HFF-Myc (cell line): ENCODE data around the gene PELI3.

ENCODE experiments used
- DNase-seq: peaks from one replicate; pipeline ENCODE4 v3.0.0-alpha.2; 2011; ENCODE audit warnings: low read depth; ENCODE audit errors: extremely low read depth
- H3K4me3 ChIP-seq: replicated peaks from 2 replicates; pipeline ENCODE4 v1.5.1; 2011; ENCODE audit warnings: low read depth, mild to moderate bottlenecking, control low read depth, low read length
- TF ChIP-seq, protein P1 (sequence below): IDR thresholded peaks from 2 replicates; pipeline ENCODE4 v1.5.1; 2012; ENCODE audit warnings: mild to moderate bottlenecking, low read depth, low read length, control low read depth; ENCODE audit errors: missing control alignments

Gene PELI3

DNA sequence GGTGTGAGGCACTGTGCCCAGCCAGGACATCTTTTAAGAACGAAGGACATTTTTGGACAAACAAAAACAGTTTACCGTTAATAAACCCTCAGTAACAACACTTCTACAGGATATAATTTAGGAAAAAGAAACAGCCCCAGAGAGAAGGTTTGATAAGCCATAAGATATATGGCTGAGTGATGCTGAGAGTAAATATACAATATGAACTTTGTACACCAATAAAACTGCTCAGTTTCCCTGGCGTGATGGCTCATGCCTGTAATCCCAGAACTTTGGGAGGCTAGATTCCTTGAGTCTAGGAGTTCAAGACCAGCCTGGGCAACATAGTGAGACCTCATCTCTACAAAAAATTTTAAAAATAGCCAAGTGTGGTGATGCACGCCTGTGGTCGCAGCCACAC lies 31.8 kb downstream of the PELI3 start:
- TF ChIP-seq, protein P1, sequence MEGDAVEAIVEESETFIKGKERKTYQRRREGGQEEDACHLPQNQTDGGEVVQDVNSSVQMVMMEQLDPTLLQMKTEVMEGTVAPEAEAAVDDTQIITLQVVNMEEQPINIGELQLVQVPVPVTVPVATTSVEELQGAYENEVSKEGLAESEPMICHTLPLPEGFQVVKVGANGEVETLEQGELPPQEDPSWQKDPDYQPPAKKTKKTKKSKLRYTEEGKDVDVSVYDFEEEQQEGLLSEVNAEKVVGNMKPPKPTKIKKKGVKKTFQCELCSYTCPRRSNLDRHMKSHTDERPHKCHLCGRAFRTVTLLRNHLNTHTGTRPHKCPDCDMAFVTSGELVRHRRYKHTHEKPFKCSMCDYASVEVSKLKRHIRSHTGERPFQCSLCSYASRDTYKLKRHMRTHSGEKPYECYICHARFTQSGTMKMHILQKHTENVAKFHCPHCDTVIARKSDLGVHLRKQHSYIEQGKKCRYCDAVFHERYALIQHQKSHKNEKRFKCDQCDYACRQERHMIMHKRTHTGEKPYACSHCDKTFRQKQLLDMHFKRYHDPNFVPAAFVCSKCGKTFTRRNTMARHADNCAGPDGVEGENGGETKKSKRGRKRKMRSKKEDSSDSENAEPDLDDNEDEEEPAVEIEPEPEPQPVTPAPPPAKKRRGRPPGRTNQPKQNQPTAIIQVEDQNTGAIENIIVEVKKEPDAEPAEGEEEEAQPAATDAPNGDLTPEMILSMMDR, result no peak
- H3K4me3 ChIP-seq, result no peak overlapping the region
- DNase-seq, result no peak

DNA sequence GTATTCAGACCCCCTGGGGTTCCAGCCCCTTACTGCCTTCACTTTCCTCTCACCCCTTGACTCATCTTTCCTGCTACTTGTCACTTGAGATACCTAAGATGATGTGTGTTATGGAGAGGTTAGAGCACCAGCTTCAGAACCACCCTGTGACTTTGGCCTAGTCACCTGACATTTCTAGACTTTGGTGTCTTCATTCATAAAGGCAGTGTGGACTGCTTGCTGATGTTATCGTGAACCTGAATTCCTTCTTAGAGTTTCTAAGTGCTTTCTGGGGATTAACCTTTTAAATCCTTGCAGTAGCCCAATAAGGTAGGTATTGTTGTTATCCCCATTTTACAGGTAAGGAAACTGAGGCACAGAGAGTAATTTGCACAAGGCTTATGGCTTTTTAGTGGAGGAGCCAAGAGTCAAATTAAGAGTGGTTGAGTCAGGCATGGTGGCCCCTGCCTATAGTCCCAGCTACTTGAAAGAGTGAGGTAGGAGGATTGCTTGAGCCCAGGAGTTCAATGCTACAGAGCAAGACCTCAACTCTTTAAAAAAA lies 38.6 kb downstream of the PELI3 start:
- H3K4me3 ChIP-seq, result no peak overlapping the region
- no peak for DNase-seq
- TF ChIP-seq, protein P1, result no peak

DNA sequence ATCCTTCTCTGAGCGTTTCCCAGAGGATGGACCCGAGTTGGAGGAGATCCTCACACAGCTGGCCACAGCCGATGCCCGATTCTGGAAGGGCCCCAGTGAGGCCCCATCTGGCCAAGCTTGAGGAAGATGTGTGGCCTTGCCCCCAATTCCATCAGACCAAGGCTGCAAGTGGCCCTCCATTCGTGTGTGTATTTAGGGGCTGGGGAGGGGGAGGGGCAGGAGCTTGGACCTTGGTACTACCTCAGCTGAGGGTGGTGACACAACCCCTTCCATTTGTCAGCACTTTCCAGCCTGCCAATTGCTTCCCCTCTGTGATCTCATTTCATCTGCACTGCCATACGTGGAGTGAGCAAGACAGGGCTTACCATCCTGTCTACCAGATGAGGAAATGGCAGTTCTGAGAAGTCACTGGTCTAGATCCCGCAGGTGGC lies 42.4 kb downstream of the PELI3 start:
- TF ChIP-seq, protein P1, result no peak
- no peak for DNase-seq

GRCh38 chr11:66510271-66510989 lies 43.7 kb downstream of the PELI3 start, which contains the start of gene BBS1:
Gene BBS1 (plus strand): TSS chr11:66510635. CDS start chr11:66510660, 25 bp downstream.
- TF ChIP-seq, protein P1, result no peak
- peak within 1 kb of the TSS; percentile 81 for H3K4me3 ChIP-seq
- DNase-seq, result peak; percentile 46

More for the DNA sequence above, 42.4 kb downstream of the PELI3 start:
- H3K4me3 ChIP-seq, result no peak overlapping the region

DNA sequence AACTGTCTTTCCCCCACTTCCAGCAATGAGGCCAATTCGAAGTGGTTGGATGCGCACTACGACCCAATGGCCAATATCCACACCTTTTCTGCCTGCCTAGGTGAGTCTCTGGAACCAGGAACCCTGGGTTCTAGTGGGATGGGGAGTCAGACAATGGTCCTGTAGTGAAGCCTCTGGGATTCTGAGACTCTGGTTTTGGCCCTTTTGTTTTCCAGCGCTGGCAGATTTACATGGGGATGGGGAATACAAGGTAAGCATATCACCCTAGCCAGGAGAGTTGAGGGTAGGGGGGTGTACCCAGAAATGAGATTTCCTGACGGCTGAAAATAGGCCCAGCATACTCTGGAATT lies 44.3 kb downstream of the PELI3 start:
- DNase-seq, result no peak
- TF ChIP-seq, protein P1, result no peak
- peak overlapping the region; percentile 81 for H3K4me3 ChIP-seq

DNA sequence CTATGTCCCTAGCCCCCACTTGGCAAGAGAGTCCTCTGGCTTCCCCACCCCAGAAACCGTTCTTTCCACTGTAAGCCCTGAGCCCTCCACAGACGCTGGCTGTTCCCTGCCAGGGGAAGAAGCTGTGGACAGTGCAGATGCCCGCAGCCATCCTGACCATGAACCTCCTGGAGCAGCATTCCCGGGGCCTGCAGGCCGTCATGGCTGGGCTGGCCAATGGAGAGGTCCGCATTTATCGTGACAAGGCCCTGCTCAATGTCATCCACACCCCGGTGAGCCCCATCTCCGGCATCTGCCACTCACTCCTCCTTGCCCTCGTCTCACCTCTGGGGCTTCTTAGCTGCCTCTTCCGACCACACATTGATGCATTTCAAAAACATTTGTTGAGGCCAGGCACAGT lies 56.9 kb downstream of the PELI3 start:
- TF ChIP-seq, protein P1, result no peak
- no peak overlapping the region for H3K4me3 ChIP-seq
- no peak for DNase-seq
